A204.1 (cell line): Measurements from ENCODE around the gene NEK1.
"Not testable (repeated sequence)": the region's sequence is repeated elsewhere in the genome, so short reads cannot be mapped to it uniquely, and the experiment has no call there.

Experiments
- FAIRE-seq: peaks from 2 replicates; lab custom pipeline; 2012; peaks lifted over from hg19 to GRCh38; lab: Jason Lieb, UNC

NEK1 gene

GRCh38 chr4:169627307-169627706 is 14.9 kb upstream of the NEK1 start:
- no peak for FAIRE-seq

DNA sequence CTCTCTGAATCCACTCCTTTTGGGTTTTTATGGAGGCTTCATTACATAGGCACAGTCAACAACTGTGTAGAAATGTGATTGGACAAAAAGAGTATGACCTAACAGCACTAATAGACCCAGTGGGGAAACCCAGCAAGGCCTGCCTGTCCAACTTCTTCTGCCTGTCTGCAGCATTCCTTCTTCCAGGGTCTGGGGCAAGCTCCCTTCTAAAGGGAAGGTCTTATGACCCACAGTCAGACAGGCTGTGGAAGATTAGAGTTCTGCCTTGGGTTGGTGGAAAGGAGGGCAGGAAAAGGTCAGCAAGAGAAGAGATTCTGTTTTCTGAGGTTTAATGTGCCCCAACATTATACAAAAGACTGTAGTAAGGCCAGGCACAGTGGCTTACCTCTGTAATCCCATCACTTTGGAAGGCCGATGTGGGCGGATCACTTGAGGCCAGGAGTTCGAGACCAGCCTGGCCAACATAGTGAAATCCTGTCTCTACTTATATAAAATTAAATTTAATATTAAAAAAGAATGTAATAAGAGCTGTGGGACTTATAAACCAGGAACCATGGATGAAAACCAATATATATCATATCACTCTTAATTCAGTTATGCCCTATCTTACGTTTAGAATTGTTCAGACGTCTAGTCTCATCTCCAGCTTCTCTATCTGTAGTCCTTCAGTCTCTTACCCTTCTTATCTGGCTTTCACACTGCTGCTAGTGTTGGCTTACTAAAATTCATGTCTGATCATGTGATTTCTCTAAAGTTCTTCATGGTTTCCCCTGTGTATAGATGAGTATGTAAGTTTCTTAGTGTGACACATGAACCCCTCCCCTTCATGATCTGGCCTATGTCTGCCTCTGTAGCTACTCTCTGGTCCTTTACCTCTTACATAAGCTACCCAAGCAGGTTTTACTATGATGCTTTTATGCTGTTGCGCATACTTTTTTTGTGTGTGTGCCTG is 14.2 kb upstream of the NEK1 start:
- no peak for FAIRE-seq

DNA sequence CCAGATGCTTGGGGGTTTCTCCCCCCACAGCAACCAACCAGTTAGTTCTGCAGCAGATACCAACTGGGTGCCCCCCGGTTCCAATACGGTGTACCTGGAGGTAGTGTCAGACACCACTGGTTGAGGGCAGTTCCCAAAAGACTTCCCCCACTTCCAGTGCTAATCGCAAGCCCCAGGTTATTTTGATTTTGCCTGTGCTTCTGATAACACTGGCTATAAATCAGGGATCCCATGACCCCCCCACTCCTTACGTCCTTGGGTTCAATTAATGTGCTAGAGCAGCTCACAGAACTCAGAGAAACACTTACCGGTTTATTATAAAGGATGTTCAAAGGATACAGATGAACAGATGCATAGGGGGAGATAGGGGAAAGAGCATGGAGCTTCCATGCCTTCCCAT is 13.5 kb upstream of the NEK1 start:
- no peak for FAIRE-seq

DNA sequence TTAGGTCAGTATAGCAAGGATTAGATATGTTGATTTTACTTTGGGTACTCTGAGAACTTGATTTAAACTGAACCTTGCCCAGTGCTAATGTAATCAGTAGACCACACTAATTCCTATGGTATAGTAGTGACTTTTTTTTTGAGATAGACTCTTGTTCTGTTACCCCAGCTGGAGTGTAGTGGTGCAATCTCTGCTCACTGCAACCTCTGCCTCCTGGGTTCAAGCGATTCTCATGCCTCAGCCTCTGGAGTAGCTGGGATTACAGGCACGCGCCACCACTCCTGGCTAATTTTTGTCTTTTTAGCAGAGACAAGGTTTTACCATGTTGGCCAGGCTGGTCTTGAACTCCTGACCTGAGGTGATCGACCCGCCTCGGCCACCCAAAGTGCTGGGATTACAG is 11.6 kb upstream of the NEK1 start:
- FAIRE-seq, result not testable (repeated sequence)

DNA sequence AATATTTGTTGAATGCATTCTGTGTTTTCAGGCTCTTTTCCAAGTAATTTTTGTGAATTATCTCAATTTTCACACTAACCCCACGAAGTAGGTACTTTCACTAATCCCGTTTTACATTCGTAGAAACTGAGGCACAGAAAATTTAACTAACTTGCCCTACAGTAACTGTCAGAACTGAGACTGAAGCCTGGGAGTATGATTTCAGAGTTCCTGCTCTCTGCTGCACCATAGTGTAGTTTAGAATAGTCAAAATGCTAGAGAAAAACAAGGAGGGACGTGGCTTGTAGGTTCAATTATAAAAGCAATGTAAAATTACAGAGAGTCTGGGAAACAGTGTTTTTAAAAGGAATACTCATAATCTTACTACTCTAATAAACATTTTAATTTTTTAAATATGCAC is 10.2 kb upstream of the NEK1 start:
- FAIRE-seq, result no peak

DNA sequence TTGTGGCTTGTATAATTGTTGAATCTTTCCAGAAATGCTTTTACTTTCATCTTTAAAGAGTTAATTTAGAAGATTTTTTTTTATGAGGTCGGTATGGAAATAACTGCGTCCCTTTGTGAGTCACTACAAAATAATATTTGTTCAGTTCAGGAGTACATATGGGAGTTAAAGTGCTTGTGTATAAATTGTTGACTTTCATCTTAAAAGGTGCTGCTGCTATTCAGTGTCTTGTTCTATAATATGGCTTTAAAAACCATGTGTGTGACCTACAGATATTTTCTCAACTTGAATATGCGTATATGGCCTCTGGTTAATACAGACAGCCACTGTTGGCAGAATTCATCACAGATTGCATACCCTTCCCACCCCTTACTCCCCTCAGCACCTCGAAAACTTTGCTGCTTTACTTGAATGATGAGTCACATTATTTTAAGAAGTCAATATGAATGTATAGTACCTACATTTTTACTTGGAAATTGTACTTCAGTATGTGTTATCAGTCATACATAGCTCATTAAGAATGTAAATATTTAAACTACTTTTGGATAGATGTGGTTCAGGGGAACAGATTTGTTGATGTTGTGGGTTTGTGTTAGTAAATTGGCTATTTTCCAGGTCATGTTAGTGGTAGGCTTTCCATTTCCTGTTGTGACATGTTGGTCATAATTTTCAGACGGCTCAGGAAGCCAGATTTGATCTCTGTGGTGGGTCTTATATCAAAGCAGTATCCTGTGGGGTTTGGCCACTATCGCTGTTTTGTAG is 9.5 kb upstream of the NEK1 start:
- FAIRE-seq, result no peak

- no peak for FAIRE-seq
These were observed 8.5 kb upstream of the NEK1 start for GRCh38 chr4:169620880-169621248.

GRCh38 chr4:169619958-169620879 is 7.8 kb upstream of the NEK1 start, which contains the start of gene CLCN3:
TSS of gene CLCN3 (plus strand) at chr4:169620578. CDS start at chr4:169635929, 15,351 bp downstream.
- peak; percentile 96 for FAIRE-seq

DNA sequence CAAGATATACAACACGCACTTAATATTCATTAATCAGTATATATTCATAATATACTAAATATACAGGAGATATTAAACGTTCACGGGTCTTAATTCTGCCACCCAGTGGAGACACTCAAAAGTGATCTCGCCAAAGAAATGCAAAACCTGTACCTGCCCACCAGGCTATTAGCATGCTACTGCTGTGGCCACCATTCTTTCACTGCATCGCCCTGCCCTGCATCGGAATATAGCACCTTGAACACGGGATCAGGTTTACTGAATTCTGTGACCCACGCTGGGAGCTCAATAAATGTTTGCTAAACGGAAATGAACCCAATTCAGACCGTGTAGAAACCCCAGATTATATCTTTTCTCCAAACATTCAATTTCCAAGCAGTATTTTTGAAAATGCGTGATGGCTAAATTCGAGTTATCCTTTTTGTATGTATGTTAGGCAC is 7.2 kb upstream of the NEK1 start:
- FAIRE-seq, result no peak

DNA sequence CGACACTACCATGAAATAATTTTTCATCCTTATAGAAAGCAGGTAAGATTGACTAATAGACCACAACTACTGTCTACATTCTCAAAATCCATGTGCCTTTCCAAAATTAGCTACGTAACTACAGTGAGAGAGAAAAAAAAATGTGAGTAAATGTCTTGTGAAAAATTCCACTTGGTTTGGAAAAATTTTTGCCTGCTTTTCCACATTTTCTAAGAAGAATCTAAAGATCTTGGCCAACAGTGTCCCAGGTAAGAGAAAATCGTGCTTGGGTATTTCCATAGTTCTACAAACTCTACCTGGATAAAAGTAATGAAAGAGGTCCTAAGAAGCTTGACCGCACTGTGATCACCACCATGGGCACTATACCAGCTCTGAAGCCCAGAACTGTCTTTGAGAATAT is 6.6 kb upstream of the NEK1 start:
- FAIRE-seq, result no peak

GRCh38 chr4:169618286-169618685 is 5.9 kb upstream of the NEK1 start:
- FAIRE-seq, result no peak

GRCh38 chr4:169617306-169617705 is 4.9 kb upstream of the NEK1 start:
- no peak for FAIRE-seq

DNA sequence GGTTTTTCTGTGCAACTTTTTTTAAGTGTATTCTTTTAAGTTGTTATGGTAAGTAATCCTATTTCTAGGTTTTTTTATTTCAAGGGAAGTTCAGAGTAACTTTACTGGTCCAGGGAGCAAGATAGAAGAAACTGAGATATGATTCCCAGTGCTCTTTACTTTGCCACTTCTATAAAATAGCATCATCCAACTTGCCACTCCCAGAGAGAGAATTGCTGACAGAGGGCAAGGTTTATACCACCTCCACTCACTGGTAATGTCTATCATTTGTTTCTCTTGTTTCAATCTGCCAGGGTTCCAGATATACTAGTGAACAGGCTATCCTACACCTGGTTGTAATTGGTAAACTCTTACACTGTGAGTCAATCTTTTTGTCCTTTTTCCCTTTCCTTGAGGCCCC is 4.5 kb upstream of the NEK1 start:
- no peak for FAIRE-seq

DNA sequence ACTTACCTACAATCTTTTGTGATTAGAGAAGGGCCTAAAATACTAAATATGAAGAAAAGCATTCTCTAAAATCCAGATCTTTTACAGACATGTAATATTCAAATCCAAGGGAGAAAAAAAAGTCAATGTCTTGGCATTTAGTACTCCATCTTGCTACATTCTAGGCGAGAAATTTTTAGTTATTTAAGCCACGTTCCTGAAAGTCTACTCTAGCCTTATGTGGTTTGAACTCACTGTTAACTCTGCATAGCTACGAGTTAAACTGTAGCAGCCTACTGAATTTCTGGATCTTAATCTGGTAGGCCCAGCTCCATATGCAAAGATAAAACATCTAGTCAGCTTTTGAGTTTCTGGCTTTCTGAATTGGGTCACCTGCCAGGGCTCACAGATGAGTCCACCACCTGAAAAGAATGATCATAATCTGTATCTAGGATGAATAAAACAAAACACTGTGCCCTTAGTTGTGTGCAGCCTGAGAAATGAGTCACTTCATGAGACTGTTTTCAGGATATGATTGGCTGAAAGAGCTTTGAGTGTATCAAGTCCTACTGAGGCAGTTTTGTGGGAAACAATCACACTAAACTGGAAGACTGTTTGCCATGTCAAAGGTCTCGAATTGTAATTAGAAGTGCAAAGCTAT is 3.2 kb upstream of the NEK1 start:
- FAIRE-seq, result no peak

DNA sequence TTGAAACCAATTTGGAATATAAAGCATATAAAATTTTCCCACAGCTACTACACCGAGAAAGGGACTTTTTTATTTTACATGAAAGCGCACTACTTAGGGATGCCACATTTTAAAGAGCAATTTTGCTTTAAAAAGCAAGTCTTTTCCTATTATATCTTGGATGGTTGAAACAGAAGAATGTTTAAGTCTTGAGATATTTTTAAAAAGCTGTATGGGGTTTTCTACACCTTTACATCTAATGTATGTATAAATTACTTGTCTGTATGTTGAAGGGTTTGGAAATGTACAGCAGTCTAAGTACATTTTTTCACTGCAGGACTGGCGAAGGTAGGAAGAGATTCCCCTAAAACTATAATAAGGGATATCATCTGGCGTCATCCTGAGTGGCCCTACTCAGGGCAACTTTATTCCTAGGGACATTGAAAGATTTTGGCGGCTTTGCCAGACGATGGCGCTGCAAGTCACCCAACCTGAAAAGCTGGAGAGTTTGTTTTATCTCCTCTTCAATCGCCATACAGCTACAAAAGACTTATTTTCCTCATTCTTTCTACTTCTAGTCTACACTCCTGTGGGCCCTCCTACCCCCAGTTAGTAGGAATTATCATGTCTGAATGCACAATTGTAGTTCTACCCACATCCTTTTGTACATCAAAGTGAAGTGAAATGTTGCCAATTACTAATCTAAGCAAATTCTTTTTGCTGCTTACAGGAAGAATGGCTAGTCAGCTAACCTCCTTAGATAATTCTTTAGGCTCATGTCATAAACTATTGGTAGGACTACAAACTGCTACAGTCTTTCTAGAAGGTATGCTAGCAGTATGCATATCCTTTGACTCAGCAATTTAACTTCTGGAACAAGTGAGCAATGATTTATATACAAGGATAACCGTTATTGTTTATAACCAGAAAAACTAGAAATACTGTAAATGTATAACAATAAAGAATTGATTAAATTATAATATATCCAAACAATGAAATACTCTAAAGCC is 782 bp upstream of the NEK1 start:
- peak; percentile 70 for FAIRE-seq

- no peak for FAIRE-seq
These were observed 1.2 kb downstream of the NEK1 start for GRCh38 chr4:169611157-169611556.

DNA sequence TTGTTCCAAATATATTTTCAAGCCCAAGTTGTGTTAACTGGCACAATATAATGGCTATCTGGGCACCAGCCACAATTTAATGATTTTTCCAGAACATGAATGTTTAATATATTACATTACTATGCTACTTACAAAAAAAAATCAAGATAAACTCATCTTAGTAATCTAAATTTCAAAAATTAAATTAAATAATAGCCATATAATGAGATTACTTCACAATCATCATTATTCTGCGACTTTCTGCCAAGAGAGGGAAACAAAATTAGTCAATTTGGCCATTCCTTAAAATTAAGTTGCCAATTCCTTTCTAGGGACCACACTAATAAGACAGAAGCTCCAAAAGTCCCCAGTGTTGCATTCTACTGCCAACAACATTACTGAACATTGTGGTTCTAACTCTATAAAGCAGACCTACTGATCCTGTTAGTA is 7.5 kb downstream of the NEK1 start:
- no peak for FAIRE-seq

DNA sequence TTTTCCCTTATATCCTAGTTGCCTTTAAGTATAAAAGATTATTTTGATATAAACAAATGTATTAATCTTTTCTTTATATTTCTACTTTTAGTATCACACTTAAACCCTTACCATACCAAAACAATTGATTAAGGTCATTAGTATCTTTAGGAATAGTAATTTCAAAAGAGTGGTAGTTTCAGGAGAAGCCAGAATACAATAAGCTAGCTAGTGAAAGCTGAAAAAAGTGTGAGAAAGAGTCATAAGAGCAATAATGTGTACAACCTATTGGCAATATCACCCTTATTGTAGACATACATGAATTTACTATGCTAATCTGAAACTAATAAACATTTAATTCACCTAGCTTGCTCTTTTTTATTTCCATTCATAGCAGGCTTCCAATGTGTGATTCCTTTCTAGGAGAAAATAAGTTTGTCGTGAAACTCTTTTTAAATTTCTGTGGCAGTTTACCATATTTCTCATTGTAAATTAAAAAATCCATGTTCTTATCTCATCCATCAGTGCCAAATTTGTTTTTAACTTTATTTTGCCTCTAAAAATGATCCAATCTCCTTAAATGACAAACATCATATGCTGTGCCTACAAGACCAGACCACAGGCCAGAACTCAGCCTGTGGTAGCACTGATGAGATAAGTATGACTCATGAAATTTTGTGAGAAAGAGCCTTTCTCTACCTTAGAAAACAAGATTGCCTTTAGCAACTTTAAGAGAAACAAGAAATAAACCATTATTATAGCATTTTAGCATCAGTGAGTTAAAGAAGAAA is 8.1 kb downstream of the NEK1 start:
- peak; percentile 58 for FAIRE-seq

- no peak for FAIRE-seq
These were observed 9.1 kb downstream of the NEK1 start for GRCh38 chr4:169603312-169603711.
